ENCODE data around the gene NUP107.

The NUP107 gene

DNA sequence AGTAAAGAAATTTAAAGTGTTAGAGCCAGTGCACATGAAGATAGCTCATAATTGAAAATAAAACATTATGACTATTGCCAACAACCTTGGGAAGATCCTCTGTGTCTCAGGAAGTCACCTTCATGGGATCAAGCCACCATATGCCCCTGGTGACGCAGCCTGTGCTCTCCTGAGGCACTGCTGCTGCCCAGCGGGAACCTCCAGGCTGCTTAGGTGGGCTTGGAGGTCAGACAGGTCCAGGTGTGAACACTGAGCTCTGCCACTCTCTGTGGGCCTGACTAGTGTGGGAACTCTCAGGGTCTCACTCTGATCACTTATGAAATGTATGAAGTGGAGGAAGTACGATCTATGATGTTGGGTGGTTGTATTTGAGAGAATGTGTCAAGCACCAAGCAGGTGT is 75.9 kb downstream of the NUP107 start:
- no peak overlapping the region for H3K4me3 ChIP-seq (ENCODE audit: low read length)
- no peaks in the 10 kb centered on the region for H3K79me2 ChIP-seq (ENCODE audit: low read length)
- H3K27me3 ChIP-seq (replicated peaks; ENCODE audit: insufficient read depth, low read length): no peaks in the 10 kb centered on the region
- no peak overlapping the region for H3K9ac ChIP-seq (ENCODE audit: low read length)
- no peaks in the 10 kb centered on the region for H3K4me1 ChIP-seq (ENCODE audit: low read length)
- H3K27ac ChIP-seq (ENCODE audit: low read length): no peak overlapping the region
- H3K9me3 ChIP-seq (replicated peaks; ENCODE audit: insufficient read depth, low read length): no peaks in the 10 kb centered on the region
- no peaks in the 10 kb centered on the region for H3K36me3 ChIP-seq (replicated peaks; ENCODE audit: insufficient read depth, low read length)
- no peak for DNase-seq
- no peaks in the 10 kb centered on the region for H3K9me2 ChIP-seq (replicated peaks; ENCODE audit: insufficient read depth, low read length)
- no peaks in the 10 kb centered on the region for H4K20me1 ChIP-seq (ENCODE audit: insufficient read depth, low read length)
- no peak overlapping the region for H2AFZ ChIP-seq (ENCODE audit: low read length)
- H3F3A ChIP-seq (ENCODE audit: insufficient read depth, low read length): no peaks in the 10 kb centered on the region
- TF ChIP-seq EZH2 (optimal IDR thresholded peaks at IDR 0.05; ENCODE audit: low read depth, low read length) (no peak), EZH2phosphoT487 (IDR thresholded peaks at IDR 0.05; ENCODE audit: low read length) (no peak)
- TF ChIP-seq, protein P1, sequence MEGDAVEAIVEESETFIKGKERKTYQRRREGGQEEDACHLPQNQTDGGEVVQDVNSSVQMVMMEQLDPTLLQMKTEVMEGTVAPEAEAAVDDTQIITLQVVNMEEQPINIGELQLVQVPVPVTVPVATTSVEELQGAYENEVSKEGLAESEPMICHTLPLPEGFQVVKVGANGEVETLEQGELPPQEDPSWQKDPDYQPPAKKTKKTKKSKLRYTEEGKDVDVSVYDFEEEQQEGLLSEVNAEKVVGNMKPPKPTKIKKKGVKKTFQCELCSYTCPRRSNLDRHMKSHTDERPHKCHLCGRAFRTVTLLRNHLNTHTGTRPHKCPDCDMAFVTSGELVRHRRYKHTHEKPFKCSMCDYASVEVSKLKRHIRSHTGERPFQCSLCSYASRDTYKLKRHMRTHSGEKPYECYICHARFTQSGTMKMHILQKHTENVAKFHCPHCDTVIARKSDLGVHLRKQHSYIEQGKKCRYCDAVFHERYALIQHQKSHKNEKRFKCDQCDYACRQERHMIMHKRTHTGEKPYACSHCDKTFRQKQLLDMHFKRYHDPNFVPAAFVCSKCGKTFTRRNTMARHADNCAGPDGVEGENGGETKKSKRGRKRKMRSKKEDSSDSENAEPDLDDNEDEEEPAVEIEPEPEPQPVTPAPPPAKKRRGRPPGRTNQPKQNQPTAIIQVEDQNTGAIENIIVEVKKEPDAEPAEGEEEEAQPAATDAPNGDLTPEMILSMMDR (IDR thresholded peaks at IDR 0.05; ENCODE audit: low read length): no peak
- H3K4me2 ChIP-seq (ENCODE audit: low read depth, low read length): no peak overlapping the region

DNA sequence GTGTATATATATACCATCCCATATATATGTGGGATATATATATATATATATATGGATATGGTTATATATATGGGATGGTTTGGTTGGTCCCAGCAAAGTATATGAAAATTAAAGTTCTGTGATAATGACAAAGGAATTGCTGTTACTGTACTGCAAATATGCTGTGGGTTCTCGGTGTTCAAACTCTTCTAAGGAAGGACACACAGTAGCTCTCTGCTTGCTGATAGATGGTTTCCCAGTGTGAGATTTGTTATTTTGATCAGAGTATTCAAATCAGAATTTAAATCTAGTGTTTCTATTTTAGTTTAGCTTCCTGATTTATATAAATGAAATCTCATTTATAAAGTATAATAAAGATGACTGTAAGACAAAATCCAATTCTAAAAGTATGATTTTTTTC is 78.9 kb downstream of the NUP107 start:
- H3K27ac ChIP-seq (ENCODE audit: low read length): no peak overlapping the region
- no peak for TF ChIP-seq EZH2 (optimal IDR thresholded peaks at IDR 0.05; ENCODE audit: low read depth, low read length)
- TF ChIP-seq EZH2phosphoT487 (IDR thresholded peaks at IDR 0.05; ENCODE audit: low read length): no peak
- TF ChIP-seq, protein P1 (IDR thresholded peaks at IDR 0.05; ENCODE audit: low read length): no peak

DNA sequence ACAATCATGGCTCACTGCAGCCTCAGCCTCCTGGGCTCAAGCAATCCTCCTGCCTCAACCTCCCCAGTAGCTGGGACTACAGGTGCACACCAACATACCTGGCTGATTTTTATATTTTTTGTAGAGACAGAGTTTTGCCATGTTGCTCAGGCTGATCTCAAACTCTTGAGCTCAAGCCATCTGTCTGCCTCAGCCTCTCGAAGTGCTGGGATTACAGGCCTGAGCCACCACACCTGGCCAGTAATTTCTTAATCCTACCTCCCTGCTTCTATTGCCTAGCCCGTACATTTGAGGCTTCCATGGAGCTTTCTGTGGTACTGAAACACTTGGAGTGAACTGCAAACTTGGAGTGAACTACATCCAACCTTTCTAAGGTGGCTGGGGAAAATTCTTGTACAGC is 79.9 kb downstream of the NUP107 start:
- H3K9me2 ChIP-seq (replicated peaks; ENCODE audit: insufficient read depth, low read length): no peaks in the 10 kb centered on the region
- H3K79me2 ChIP-seq (ENCODE audit: low read length): no peaks in the 10 kb centered on the region
- H3K27ac ChIP-seq (ENCODE audit: low read length): no peak overlapping the region
- no peaks in the 10 kb centered on the region for H3K4me1 ChIP-seq (ENCODE audit: low read length)
- TF ChIP-seq, protein P1 (IDR thresholded peaks at IDR 0.05; ENCODE audit: low read length): no peak
- no peak for TF ChIP-seq EZH2phosphoT487 (IDR thresholded peaks at IDR 0.05; ENCODE audit: low read length)
- no peak for TF ChIP-seq EZH2 (optimal IDR thresholded peaks at IDR 0.05; ENCODE audit: low read depth, low read length)
- H2AFZ ChIP-seq (ENCODE audit: low read length): no peak overlapping the region
- H3K4me2 ChIP-seq (ENCODE audit: low read depth, low read length): no peak overlapping the region
- H3K27me3 ChIP-seq (replicated peaks; ENCODE audit: insufficient read depth, low read length): no peaks in the 10 kb centered on the region
- H3K9ac ChIP-seq (ENCODE audit: low read length): no peak overlapping the region
- H3K9me3 ChIP-seq (replicated peaks; ENCODE audit: insufficient read depth, low read length): no peaks in the 10 kb centered on the region
- no peaks in the 10 kb centered on the region for H4K20me1 ChIP-seq (ENCODE audit: insufficient read depth, low read length)
- H3F3A ChIP-seq (ENCODE audit: insufficient read depth, low read length): peaks cover 5% of the 10 kb centered on the region; the same call in 1 of the 2 replicates
- no peaks in the 10 kb centered on the region for H3K36me3 ChIP-seq (replicated peaks; ENCODE audit: insufficient read depth, low read length)
- H3K4me3 ChIP-seq (ENCODE audit: low read length): no peak overlapping the region
- DNase-seq: no peak

More for the DNA sequence above, 78.9 kb downstream of the NUP107 start:
- Histone ChIP-seq H3K4me3 (ENCODE audit: low read length) (no peak overlapping the region), H2AFZ (ENCODE audit: low read length) (no peak overlapping the region), H3F3A (ENCODE audit: insufficient read depth, low read length) (no peaks in the 10 kb centered on the region), H3K27me3 (replicated peaks; ENCODE audit: insufficient read depth, low read length) (no peaks in the 10 kb centered on the region), H3K36me3 (replicated peaks; ENCODE audit: insufficient read depth, low read length) (no peaks in the 10 kb centered on the region), H3K79me2 (ENCODE audit: low read length) (no peaks in the 10 kb centered on the region), H3K9me3 (replicated peaks; ENCODE audit: insufficient read depth, low read length) (no peaks in the 10 kb centered on the region), H3K4me1 (ENCODE audit: low read length) (no peaks in the 10 kb centered on the region), H3K9me2 (replicated peaks; ENCODE audit: insufficient read depth, low read length) (no peaks in the 10 kb centered on the region), H4K20me1 (ENCODE audit: insufficient read depth, low read length) (no peaks in the 10 kb centered on the region), H3K9ac (ENCODE audit: low read length) (no peak overlapping the region), H3K4me2 (ENCODE audit: low read depth, low read length) (no peak overlapping the region)
- DNase-seq: no peak

Measured in MM.1S (cell line).